IMR-90 (cell line): ENCODE measurements around the gene ST3GAL5. TPM values are rescaled to one million over a fixed set of nuclear protein-coding genes. Genes with fewer than 3 reads are reported as not detected.

ENCODE experiments used
- ATAC-seq: fragments of 200-7000 bp; cut with Tn5 transposase; 2 replicates; pipeline ENCODE4 v1.9.1; 2020; ENCODE audit warnings: low read depth, mild to moderate bottlenecking, moderate library complexity
- BruUV-seq: library from RNA; stranded (reverse); fragments of 400-500 nt; replicated peaks from 2 replicates; lab custom pipeline; 2021; lab: Mats Ljungman, UMichigan
- CTCF ChIA-PET: fragments of 300-600 bp; formaldehyde crosslinking; extraction: SDS; loops from one replicate; lab custom pipeline; 2021; ENCODE audit warnings: antibody characterized with exemption; lab: Yijun Ruan, JAX
- POLR2A ChIA-PET: fragments of 300-600 bp; sonication (Branson Sonifier 250); formaldehyde crosslinking; loops from one replicate; lab custom pipeline; 2022; ENCODE audit warnings: antibody characterized with exemption; ENCODE audit not compliant: unreplicated experiment; lab: Charles Lee
- DNase-seq: peaks from one replicate; pipeline ENCODE4 v3.0.0; 2013
- H2AFZ ChIP-seq: replicated peaks from 2 replicates; pipeline ENCODE3; 2013; ENCODE audit warnings: low read length, mild to moderate bottlenecking; ENCODE audit not compliant: poor library complexity
- H2AK5ac ChIP-seq: 2 replicates; pipeline ENCODE4 v1.6.1; 2013; ENCODE audit warnings: low read depth, low read length, inconsistent platforms
- H2AK9ac ChIP-seq: replicated peaks from 2 replicates; pipeline ENCODE3; 2013; ENCODE audit warnings: mild to moderate bottlenecking, low read depth, low read length, moderate library complexity; ENCODE audit not compliant: poor library complexity
- H2BK120ac ChIP-seq: 2 replicates; pipeline ENCODE4 v1.6.1; 2013; ENCODE audit warnings: low read depth, low read length, inconsistent platforms
- H2BK15ac ChIP-seq: 3 replicates; pipeline ENCODE4 v1.6.1; 2013; ENCODE audit warnings: low read depth, low read length, inconsistent platforms
- H2BK20ac ChIP-seq: 2 replicates; pipeline ENCODE4 v1.6.1; 2013; ENCODE audit warnings: low read depth, mild to moderate bottlenecking, inconsistent platforms, low read length, moderate library complexity
- H2BK5ac ChIP-seq: 2 replicates; pipeline ENCODE4 v1.6.1; 2013; ENCODE audit warnings: mild to moderate bottlenecking, low read depth, low read length, inconsistent platforms; ENCODE audit not compliant: poor library complexity, severe bottlenecking
- H3K14ac ChIP-seq: replicated peaks from 2 replicates; pipeline ENCODE4 v1.6.1; 2013; ENCODE audit warnings: low read depth, low read length, inconsistent platforms
- H3K18ac ChIP-seq: 2 replicates; pipeline ENCODE4 v1.6.1; 2013; ENCODE audit warnings: low read depth, low read length, control low read depth
- H3K23ac ChIP-seq: 2 replicates; pipeline ENCODE4 v1.6.1; 2013; ENCODE audit warnings: low read depth, low read length, inconsistent platforms
- H3K27ac ChIP-seq: 2 replicates; pipeline ENCODE4 v1.5.1; 2013; ENCODE audit warnings: mild to moderate bottlenecking, control low read depth, low read length; ENCODE audit not compliant: insufficient read depth
- H3K27me3 ChIP-seq: 2 replicates; pipeline ENCODE4 v1.6.1; 2013; ENCODE audit warnings: low read length; ENCODE audit not compliant: control insufficient read depth, insufficient read depth
- H3K36me3 ChIP-seq: 2 replicates; pipeline ENCODE4 v1.6.1; 2013; ENCODE audit warnings: low read length, mixed read lengths; ENCODE audit not compliant: control insufficient read depth, insufficient read depth
- H3K4ac ChIP-seq: 2 replicates; pipeline ENCODE4 v1.6.1; 2013; ENCODE audit warnings: low read depth, low read length, inconsistent platforms
- H3K4me1 ChIP-seq: 2 replicates; pipeline ENCODE4 v1.6.1; 2013; ENCODE audit warnings: low read length, mixed read lengths; ENCODE audit not compliant: control insufficient read depth, insufficient read depth
- H3K4me2 ChIP-seq: 2 replicates; pipeline ENCODE4 v1.6.1; 2013; ENCODE audit warnings: low read depth, mild to moderate bottlenecking, control low read depth, low read length, moderate library complexity
- H3K4me3 ChIP-seq: 2 replicates; pipeline ENCODE4 v1.5.1; 2013; ENCODE audit warnings: low read depth, mild to moderate bottlenecking, control low read depth, low read length, moderate library complexity; ENCODE audit not compliant: insufficient read depth
- H3K56ac ChIP-seq: 2 replicates; pipeline ENCODE4 v1.6.1; 2013; ENCODE audit warnings: low read length, inconsistent platforms; ENCODE audit not compliant: insufficient read depth; ENCODE audit errors: extremely low read depth
- H3K79me1 ChIP-seq, 2 experiments: 2 replicates each; pipeline ENCODE4 v1.6.1; 2013; ENCODE audit warnings: low read length in 2 of 2, inconsistent platforms in 1 of 2, low read depth in 1 of 2
- H3K9ac ChIP-seq: 2 replicates; pipeline ENCODE4 v1.6.1; 2013; ENCODE audit warnings: low read depth, low read length, control low read depth
- H3K9me1 ChIP-seq: 2 replicates; pipeline ENCODE4 v1.6.1; 2013; ENCODE audit warnings: low read length, inconsistent platforms; ENCODE audit not compliant: insufficient read depth
- H3K9me3 ChIP-seq: 2 replicates; pipeline ENCODE4 v1.6.1; 2013; ENCODE audit warnings: low read length; ENCODE audit not compliant: control insufficient read depth, insufficient read depth
- H4K20me1 ChIP-seq: 2 replicates; pipeline ENCODE4 v1.6.1; 2013; ENCODE audit warnings: low read length, inconsistent platforms; ENCODE audit not compliant: insufficient read depth
- H4K5ac ChIP-seq: 2 replicates; pipeline ENCODE4 v1.6.1; 2013; ENCODE audit warnings: mild to moderate bottlenecking, low read depth, low read length, control low read depth
- H4K8ac ChIP-seq, 2 experiments: 2 replicates each; pipeline ENCODE4 v1.6.1; 2013; ENCODE audit warnings: low read depth in 2 of 2, low read length in 2 of 2, control low read depth in 1 of 2, inconsistent platforms in 1 of 2
- H4K91ac ChIP-seq: 2 replicates; pipeline ENCODE4 v1.6.1; 2013; ENCODE audit warnings: low read depth, low read length, inconsistent platforms; ENCODE audit not compliant: insufficient read depth
- BHLHE40 ChIP-seq: fragments of 150-350 bp; IDR thresholded peaks from 2 replicates; pipeline ENCODE4 v1.6.1; 2016; ENCODE audit warnings: mild to moderate bottlenecking, low read depth, low read length
- CHD1 ChIP-seq: IDR thresholded peaks from 2 replicates; pipeline ENCODE4 v1.6.1; 2012; ENCODE audit warnings: low read depth, low read length, improper control_type of control experiment
- FOS ChIP-seq: fragments of 150-350 bp; IDR thresholded peaks from 2 replicates; pipeline ENCODE4 v1.6.1; 2016; ENCODE audit warnings: low read depth, low read length
- MXI1 ChIP-seq: IDR thresholded peaks from 2 replicates; pipeline ENCODE4 v1.6.1; 2012; ENCODE audit warnings: low read depth, mild to moderate bottlenecking, low read length, moderate library complexity, borderline replicate concordance
- NFE2L2 ChIP-seq: fragments of 150-350 bp; IDR thresholded peaks from 2 replicates; pipeline ENCODE4 v1.6.1; 2016; ENCODE audit warnings: low read depth, mild to moderate bottlenecking, low read length
- POLR2A ChIP-seq: IDR thresholded peaks from 2 replicates; pipeline ENCODE4 v1.6.1; 2012; ENCODE audit warnings: mild to moderate bottlenecking, low read depth, low read length
- RAD21 ChIP-seq: IDR thresholded peaks from 2 replicates; pipeline ENCODE4 v1.6.1; 2012; ENCODE audit warnings: low read length, improper control_type of control experiment
- RCOR1 ChIP-seq: IDR thresholded peaks from 2 replicates; pipeline ENCODE4 v1.6.1; 2012; ENCODE audit warnings: mild to moderate bottlenecking, low read length, improper control_type of control experiment; ENCODE audit not compliant: insufficient replicate concordance
- RFX5 ChIP-seq: IDR thresholded peaks from 2 replicates; pipeline ENCODE4 v1.8.0; 2012; ENCODE audit warnings: low read depth, mild to moderate bottlenecking, low read length, moderate library complexity
- SMC3 ChIP-seq: fragments of 150-350 bp; IDR thresholded peaks from 2 replicates; pipeline ENCODE4 v1.6.1; 2016; ENCODE audit warnings: low read depth, mild to moderate bottlenecking, antibody characterized with exemption, low read length, moderate library complexity
- dilution Hi-C: fragments of 300-500 bp; cut with HindIII; formaldehyde crosslinking; loops from one replicate; pipeline ENCODE4 v1.14.3; 2018; ENCODE audit warnings: low sequenced_read_pairs; ENCODE audit not compliant: unreplicated experiment
- in situ Hi-C: fragments of 300-500 bp; cut with MboI; formaldehyde crosslinking; loops from 3 replicates; pipeline ENCODE4 v1.14.3; 2019; ENCODE audit warnings: low sequenced_read_pairs, inconsistent platforms, mixed read lengths
- intact Hi-C: fragments of 100-400 bp; cut with micrococcal nuclease; formaldehyde crosslinking; loops from 2 replicates; pipeline ENCODE4 v1.10.0; 2022
- polyA plus RNA-seq, 3 experiments: library from polyadenylated mRNA; depleted of rRNA; stranded (reverse); fragments of >200 nt; gene quantifications; 2 replicates each; pipeline ENCODE4 v1.2.3, GENCODE V29; 2012; ENCODE audit warnings: low replicate concordance in 1 of 3
- total RNA-seq: library from RNA; depleted of rRNA; stranded (reverse); fragments of >200 nt; gene quantifications from 2 replicates; pipeline ENCODE4 v1.2.3, GENCODE V29; 2012
- TF ChIP-seq, protein P1 (sequence below): conservative IDR thresholded peaks from 2 replicates; pipeline ENCODE4 v1.5.1; 2012; ENCODE audit warnings: mild to moderate bottlenecking, low read depth, low read length, improper control_type of control experiment

The ST3GAL5 gene
- total and polyA plus RNA-seq, 2 of the 4 experiments (the other 2 are of a cell fraction) = 16.8 to 21.0 TPM

- ChIA-PET CTCF (interaction anchor here (0.7 kb wide), 1 partner anchor 464 kb away, joined by 4 read pairs; no protein-coding TSS in a partner anchor), POLR2A (no interaction called here)
- Histone ChIP-seq H2BK120ac (no peak overlapping the region), H3K27me3 (0 out of 2 replicates have a peak, but pooled peaks cover 1% of the 10 kb centered on the region), H3K23ac (no peak overlapping the region), H3K56ac (no peak overlapping the region), H3K36me3 (peaks cover 2% of the 10 kb centered on the region; the same call in 1 of the 2 replicates), H4K5ac (no peak overlapping the region), H3K4me1 (no peaks in the 10 kb centered on the region), H2BK20ac (no peak overlapping the region), H3K4me3 (no peak overlapping the region), H2AFZ (no peak overlapping the region), H3K9ac (no peak overlapping the region), H4K91ac (no peak overlapping the region), H3K9me3 (no peaks in the 10 kb centered on the region), H2AK9ac (no peak overlapping the region), H3K4me2 (no peak overlapping the region), H2AK5ac (no peak overlapping the region), H3K4ac (no peak overlapping the region), H2BK15ac (no peak overlapping the region), H3K18ac (no peak overlapping the region), H4K20me1 (no peaks in the 10 kb centered on the region), H4K8ac (no peak overlapping the region), H3K14ac (no peak overlapping the region), H3K9me1 (no peaks in the 10 kb centered on the region; the same call in 1 of the 2 replicates), H3K27ac (no peak overlapping the region), H2BK5ac (no peak overlapping the region), H3K79me1 (no peaks in the 10 kb centered on the region)
- dilution Hi-C loops (no loop called here), intact Hi-C loops (no loop called here), in situ Hi-C loops (no loop called here)
- ATAC-seq (no peak), DNase-seq (no peak)
- TF ChIP-seq SMC3 (no peak), FOS (no peak), BHLHE40 (no peak), CHD1 (no peak), RFX5 (no peak), RAD21 (no peak), POLR2A (no peak), NFE2L2 (no peak), RCOR1 (no peak), MXI1 (no peak)
- TF ChIP-seq, protein P1, sequence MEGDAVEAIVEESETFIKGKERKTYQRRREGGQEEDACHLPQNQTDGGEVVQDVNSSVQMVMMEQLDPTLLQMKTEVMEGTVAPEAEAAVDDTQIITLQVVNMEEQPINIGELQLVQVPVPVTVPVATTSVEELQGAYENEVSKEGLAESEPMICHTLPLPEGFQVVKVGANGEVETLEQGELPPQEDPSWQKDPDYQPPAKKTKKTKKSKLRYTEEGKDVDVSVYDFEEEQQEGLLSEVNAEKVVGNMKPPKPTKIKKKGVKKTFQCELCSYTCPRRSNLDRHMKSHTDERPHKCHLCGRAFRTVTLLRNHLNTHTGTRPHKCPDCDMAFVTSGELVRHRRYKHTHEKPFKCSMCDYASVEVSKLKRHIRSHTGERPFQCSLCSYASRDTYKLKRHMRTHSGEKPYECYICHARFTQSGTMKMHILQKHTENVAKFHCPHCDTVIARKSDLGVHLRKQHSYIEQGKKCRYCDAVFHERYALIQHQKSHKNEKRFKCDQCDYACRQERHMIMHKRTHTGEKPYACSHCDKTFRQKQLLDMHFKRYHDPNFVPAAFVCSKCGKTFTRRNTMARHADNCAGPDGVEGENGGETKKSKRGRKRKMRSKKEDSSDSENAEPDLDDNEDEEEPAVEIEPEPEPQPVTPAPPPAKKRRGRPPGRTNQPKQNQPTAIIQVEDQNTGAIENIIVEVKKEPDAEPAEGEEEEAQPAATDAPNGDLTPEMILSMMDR = no peak
- BruUV-seq = no TSS peak
These were observed 54.3 kb downstream of the ST3GAL5 start for GRCh38 chr2:85834466-85834865.
